ENCODE measurements around the gene MCRIP2.

Gene MCRIP2

GRCh38 chr16:598823-599739 is 42.5 kb upstream of the MCRIP2 start:
- Histone ChIP-seq H3K27ac (ENCODE audit: low read depth, low read length, severe bottlenecking) (no peak overlapping the region), H3K36me3 (ENCODE audit: control insufficient read depth, insufficient read depth, low read length) (peaks cover 29% of the 10 kb centered on the region), H3K9me3 (ENCODE audit: control insufficient read depth, low read length) (peaks cover 5% of the 10 kb centered on the region), H3K4me1 (ENCODE audit: control insufficient read depth, insufficient read depth, low read length, poor library complexity, severe bottlenecking) (no peaks in the 10 kb centered on the region), H3K4me3 (ENCODE audit: extremely low read depth, insufficient read depth, low read length, poor library complexity, severe bottlenecking) (no peak overlapping the region)
- whole genome bisulfite sequencing, 2 experiments (ENCODE audit: insufficient coverage in 2 of 2), result 95 to 97% methylated on average over 37 to 38 of the region's 43 CpGs

DNA sequence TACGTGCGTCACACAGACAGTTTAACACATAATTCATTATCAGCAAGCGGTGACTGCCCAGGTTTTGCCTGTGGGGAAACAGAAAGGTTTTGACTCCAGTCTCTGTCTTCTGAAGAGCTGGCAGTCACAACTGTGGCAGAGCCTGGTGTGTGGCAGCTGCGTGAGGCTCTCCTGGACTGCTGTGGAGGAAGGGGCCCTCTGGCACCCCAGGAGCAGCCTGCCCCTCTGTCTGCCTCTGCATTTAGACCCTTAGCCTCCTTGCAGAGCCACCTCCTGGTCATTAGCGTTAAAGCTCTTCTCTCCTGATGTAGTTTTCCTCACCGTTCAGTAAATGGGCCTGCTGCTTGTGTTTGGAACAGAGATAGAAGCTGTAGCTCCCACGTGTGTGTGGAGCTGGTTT is 40.8 kb upstream of the MCRIP2 start:
- Histone ChIP-seq H3K27ac (ENCODE audit: low read depth, low read length, severe bottlenecking) (no peak overlapping the region), H3K9me3 (ENCODE audit: control insufficient read depth, low read length) (peaks cover 19% of the 10 kb centered on the region), H3K4me1 (ENCODE audit: control insufficient read depth, insufficient read depth, low read length, poor library complexity, severe bottlenecking) (no peaks in the 10 kb centered on the region), H3K4me3 (ENCODE audit: extremely low read depth, insufficient read depth, low read length, poor library complexity, severe bottlenecking) (no peak overlapping the region), H3K36me3 (ENCODE audit: control insufficient read depth, insufficient read depth, low read length) (peaks cover 44% of the 10 kb centered on the region)
- WGBS, 2 experiments (ENCODE audit: insufficient coverage in 2 of 2), result 47 to 63% methylated on average over 2 to 4 of the region's 7 CpGs

GRCh38 chr16:603933-604332 is 37.7 kb upstream of the MCRIP2 start:
- WGBS, 2 experiments (ENCODE audit: insufficient coverage in 2 of 2), result 87 to 100% methylated on average over 1 to 3 of the region's 5 CpGs
- Histone ChIP-seq H3K36me3 (ENCODE audit: control insufficient read depth, insufficient read depth, low read length) (peaks cover 32% of the 10 kb centered on the region), H3K9me3 (ENCODE audit: control insufficient read depth, low read length) (peaks cover 19% of the 10 kb centered on the region), H3K4me1 (ENCODE audit: control insufficient read depth, insufficient read depth, low read length, poor library complexity, severe bottlenecking) (no peaks in the 10 kb centered on the region), H3K27ac (ENCODE audit: low read depth, low read length, severe bottlenecking) (no peak overlapping the region), H3K4me3 (ENCODE audit: extremely low read depth, insufficient read depth, low read length, poor library complexity, severe bottlenecking) (no peak overlapping the region)

- Histone ChIP-seq H3K9me3 (ENCODE audit: control insufficient read depth, low read length) (peaks cover 14% of the 10 kb centered on the region), H3K27ac (ENCODE audit: low read depth, low read length, severe bottlenecking) (no peak overlapping the region), H3K4me3 (ENCODE audit: extremely low read depth, insufficient read depth, low read length, poor library complexity, severe bottlenecking) (no peak overlapping the region), H3K4me1 (ENCODE audit: control insufficient read depth, insufficient read depth, low read length, poor library complexity, severe bottlenecking) (no peaks in the 10 kb centered on the region), H3K36me3 (ENCODE audit: control insufficient read depth, insufficient read depth, low read length) (peaks cover 20% of the 10 kb centered on the region)
- WGBS, 2 experiments (ENCODE audit: insufficient coverage in 2 of 2), result 95 to 99% methylated on average over 19 to 21 of the region's 22 CpGs
These were observed 34.8 kb upstream of the MCRIP2 start for GRCh38 chr16:606656-607307.

DNA sequence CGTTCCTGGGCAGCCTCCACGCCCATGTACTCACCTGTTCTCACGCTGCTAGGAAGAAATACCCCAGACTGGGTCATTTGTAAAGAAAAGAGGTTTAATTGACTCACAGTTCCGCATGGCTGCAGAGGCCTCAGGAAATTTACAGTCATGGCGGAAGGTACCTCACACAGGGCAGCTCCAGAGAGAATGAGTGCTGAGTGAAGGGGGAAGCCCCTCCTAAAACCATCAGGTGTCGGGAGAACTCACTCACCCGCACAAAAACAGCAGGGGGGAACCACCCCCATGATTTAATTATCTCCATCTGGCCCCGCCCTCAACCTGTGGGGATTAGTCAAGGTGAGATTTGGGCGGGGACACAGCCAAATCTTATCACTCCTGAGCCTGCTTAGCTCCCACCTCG is 33.6 kb upstream of the MCRIP2 start:
- H3K4me1 ChIP-seq (ENCODE audit: control insufficient read depth, insufficient read depth, low read length, poor library complexity, severe bottlenecking), result no peaks in the 10 kb centered on the region
- H3K9me3 ChIP-seq (ENCODE audit: control insufficient read depth, low read length), result peaks cover 14% of the 10 kb centered on the region
- 85 to 88% methylated on average over 5 to 6 of the region's 10 CpGs for WGBS, 2 experiments (ENCODE audit: insufficient coverage in 2 of 2)
- peaks cover 20% of the 10 kb centered on the region for H3K36me3 ChIP-seq (ENCODE audit: control insufficient read depth, insufficient read depth, low read length)
- H3K4me3 ChIP-seq (ENCODE audit: extremely low read depth, insufficient read depth, low read length, poor library complexity, severe bottlenecking), result no peak overlapping the region
- H3K27ac ChIP-seq (ENCODE audit: low read depth, low read length, severe bottlenecking), result no peak overlapping the region

- WGBS, 2 experiments (ENCODE audit: insufficient coverage in 2 of 2), result 93 to 97% methylated on average over 10 to 11 of the region's 13 CpGs
- Histone ChIP-seq H3K4me1 (ENCODE audit: control insufficient read depth, insufficient read depth, low read length, poor library complexity, severe bottlenecking) (no peaks in the 10 kb centered on the region), H3K36me3 (ENCODE audit: control insufficient read depth, insufficient read depth, low read length) (peaks cover 23% of the 10 kb centered on the region)
These were observed 32.3 kb upstream of the MCRIP2 start for GRCh38 chr16:609316-609715.

DNA sequence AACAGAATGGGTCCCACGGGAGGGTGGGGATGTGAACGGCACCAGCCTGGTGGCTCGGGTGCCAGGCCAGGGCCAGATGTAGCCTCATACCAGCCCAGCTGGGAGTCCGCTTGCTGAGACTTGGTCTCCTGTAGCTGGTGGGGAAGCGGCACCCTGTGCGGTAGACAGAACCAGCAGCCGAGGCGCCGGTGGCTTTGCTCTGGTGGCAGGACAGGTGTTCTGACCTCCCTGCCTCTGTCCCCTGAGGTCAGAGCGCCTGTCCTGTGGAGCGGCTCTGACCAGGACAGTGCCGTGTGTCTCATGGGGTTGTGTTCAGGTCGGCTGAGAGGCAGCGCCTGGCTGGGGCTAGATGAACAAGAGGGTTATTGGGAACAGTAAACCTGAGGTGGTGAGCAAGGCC is 31.6 kb upstream of the MCRIP2 start:
- no peak overlapping the region for H3K27ac ChIP-seq (ENCODE audit: low read depth, low read length, severe bottlenecking)
- no peak overlapping the region for H3K4me3 ChIP-seq (ENCODE audit: extremely low read depth, insufficient read depth, low read length, poor library complexity, severe bottlenecking)
- peaks cover 17% of the 10 kb centered on the region for H3K36me3 ChIP-seq (ENCODE audit: control insufficient read depth, insufficient read depth, low read length)
- 94 to 95% methylated on average over 12 to 14 of the region's 14 CpGs for WGBS, 2 experiments (ENCODE audit: insufficient coverage in 2 of 2)
- H3K4me1 ChIP-seq (ENCODE audit: control insufficient read depth, insufficient read depth, low read length, poor library complexity, severe bottlenecking), result no peaks in the 10 kb centered on the region
- H3K9me3 ChIP-seq (ENCODE audit: control insufficient read depth, low read length), result peaks cover 8% of the 10 kb centered on the region

More at GRCh38 chr16:609316-609715, 32.3 kb upstream of the MCRIP2 start:
- Histone ChIP-seq H3K4me3 (ENCODE audit: extremely low read depth, insufficient read depth, low read length, poor library complexity, severe bottlenecking) (no peak overlapping the region), H3K27ac (ENCODE audit: low read depth, low read length, severe bottlenecking) (no peak overlapping the region), H3K9me3 (ENCODE audit: control insufficient read depth, low read length) (peaks cover 14% of the 10 kb centered on the region)

GRCh38 chr16:610513-611381 is 30.9 kb upstream of the MCRIP2 start:
- H3K4me3 ChIP-seq (ENCODE audit: extremely low read depth, insufficient read depth, low read length, poor library complexity, severe bottlenecking), result no peak overlapping the region
- H3K27ac ChIP-seq (ENCODE audit: low read depth, low read length, severe bottlenecking), result no peak overlapping the region
- H3K9me3 ChIP-seq (ENCODE audit: control insufficient read depth, low read length), result peaks cover under 1% of the 10 kb centered on the region
- 82 to 84% methylated on average over 24 to 26 of the region's 28 CpGs for WGBS, 2 experiments (ENCODE audit: insufficient coverage in 2 of 2)
- H3K4me1 ChIP-seq (ENCODE audit: control insufficient read depth, insufficient read depth, low read length, poor library complexity, severe bottlenecking), result no peaks in the 10 kb centered on the region
- peaks cover 10% of the 10 kb centered on the region for H3K36me3 ChIP-seq (ENCODE audit: control insufficient read depth, insufficient read depth, low read length)

DNA sequence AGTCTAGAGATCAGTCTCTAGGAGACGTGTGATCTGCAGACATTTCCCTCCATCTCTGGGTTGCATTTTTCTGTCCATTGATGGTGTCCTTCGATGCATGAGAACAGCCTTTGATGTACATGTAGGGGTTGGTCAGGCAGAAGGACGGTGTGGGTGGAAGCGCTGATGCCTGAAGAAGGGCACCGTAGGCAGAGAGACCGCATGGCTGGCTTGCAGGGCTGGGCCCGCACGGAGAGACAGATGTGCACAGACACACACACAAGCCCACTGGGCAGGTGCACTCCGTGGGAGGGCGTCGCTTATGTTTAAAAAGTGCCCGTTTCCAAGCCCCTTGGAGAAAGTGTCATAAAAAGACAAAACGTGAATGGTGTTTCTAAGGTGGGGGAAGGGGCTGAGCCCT is 26.5 kb upstream of the MCRIP2 start:
- 96 to 98% methylated on average over 12 to 13 of the region's 13 CpGs for WGBS, 2 experiments (ENCODE audit: insufficient coverage in 2 of 2)
- H3K27ac ChIP-seq (ENCODE audit: low read depth, low read length, severe bottlenecking), result no peak overlapping the region
- peaks cover 12% of the 10 kb centered on the region for H3K36me3 ChIP-seq (ENCODE audit: control insufficient read depth, insufficient read depth, low read length)
- no peaks in the 10 kb centered on the region for H3K4me1 ChIP-seq (ENCODE audit: control insufficient read depth, insufficient read depth, low read length, poor library complexity, severe bottlenecking)
- no peaks in the 10 kb centered on the region for H3K9me3 ChIP-seq (ENCODE audit: control insufficient read depth, low read length)
- H3K4me3 ChIP-seq (ENCODE audit: extremely low read depth, insufficient read depth, low read length, poor library complexity, severe bottlenecking), result no peak overlapping the region

- Histone ChIP-seq H3K4me3 (ENCODE audit: extremely low read depth, insufficient read depth, low read length, poor library complexity, severe bottlenecking) (no peak overlapping the region), H3K36me3 (ENCODE audit: control insufficient read depth, insufficient read depth, low read length) (peaks cover 10% of the 10 kb centered on the region), H3K27ac (ENCODE audit: low read depth, low read length, severe bottlenecking) (no peak overlapping the region), H3K4me1 (ENCODE audit: control insufficient read depth, insufficient read depth, low read length, poor library complexity, severe bottlenecking) (peaks cover 6% of the 10 kb centered on the region), H3K9me3 (ENCODE audit: control insufficient read depth, low read length) (no peaks in the 10 kb centered on the region)
- WGBS, 2 experiments (ENCODE audit: insufficient coverage in 2 of 2), result 95 to 96% methylated on average over 35 to 38 of the region's 39 CpGs
These were observed 24.7 kb upstream of the MCRIP2 start for GRCh38 chr16:616733-617586.

All from mesodermal cell (in vitro differentiated cells).